ENCODE results near the gene SEMG2. TPM values are rescaled to one million over a fixed set of nuclear protein-coding genes. Genes with fewer than 3 reads are reported as not detected.

Gene SEMG2
- total RNA-seq, 4 donors from 2014 or later, result not detected

DNA sequence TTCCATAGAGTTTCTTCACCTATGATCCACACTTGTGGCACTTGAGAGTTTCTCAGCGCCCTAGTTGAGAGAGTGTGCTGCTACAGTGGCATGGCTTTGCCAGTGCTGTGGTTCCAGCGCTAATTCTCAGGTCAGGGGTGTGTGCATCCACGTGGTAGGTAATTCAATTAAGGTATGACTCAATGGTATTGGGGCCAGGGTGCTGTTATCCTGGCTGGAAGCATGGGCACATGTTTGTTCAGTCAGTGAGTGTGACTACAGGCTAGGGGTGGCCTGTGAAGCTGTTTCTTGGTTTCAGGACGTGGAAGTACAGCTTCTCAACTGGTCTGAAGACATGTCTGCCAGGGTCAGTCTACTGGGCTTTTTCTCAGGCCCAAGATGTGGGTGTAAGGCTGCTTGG is 3.0 kb upstream of the SEMG2 start:
- no peaks in the 10 kb centered on the region for H3K36me3 ChIP-seq
- no peaks in the 10 kb centered on the region for H3K9me3 ChIP-seq
- in situ Hi-C loops (cut with MboI; ENCODE audit: low pct_ligation_motif_present in 1 of 4, low pct_unique_long_range_greater_than_20kb in 1 of 4, low sequenced_read_pairs in 3 of 4) (no loop called here), intact Hi-C loops (cut with DNase I; ENCODE audit: low total_unique reads) (no loop called here)
- H3K27me3 ChIP-seq, result peaks cover 17% of the 10 kb centered on the region
- no peaks in the 10 kb centered on the region for H3K4me1 ChIP-seq
- no peak overlapping the region for H3K4me3 ChIP-seq
- WGBS, 2 donors (ENCODE audit: low coverage in 1 of 2), result 69% methylated on average over 4 of the region's 4 CpGs; no CpG with 5 or more reads in 1 of the 2 donors
- DNase-seq, result no peak
- H3K27ac ChIP-seq, result no peak overlapping the region
- TF ChIP-seq POLR2AphosphoS5 (IDR thresholded peaks at IDR 0.05), result no peak
- TF ChIP-seq EP300 (IDR thresholded peaks at IDR 0.05; ENCODE audit: low read depth), result no peak
- TF ChIP-seq, protein P1, sequence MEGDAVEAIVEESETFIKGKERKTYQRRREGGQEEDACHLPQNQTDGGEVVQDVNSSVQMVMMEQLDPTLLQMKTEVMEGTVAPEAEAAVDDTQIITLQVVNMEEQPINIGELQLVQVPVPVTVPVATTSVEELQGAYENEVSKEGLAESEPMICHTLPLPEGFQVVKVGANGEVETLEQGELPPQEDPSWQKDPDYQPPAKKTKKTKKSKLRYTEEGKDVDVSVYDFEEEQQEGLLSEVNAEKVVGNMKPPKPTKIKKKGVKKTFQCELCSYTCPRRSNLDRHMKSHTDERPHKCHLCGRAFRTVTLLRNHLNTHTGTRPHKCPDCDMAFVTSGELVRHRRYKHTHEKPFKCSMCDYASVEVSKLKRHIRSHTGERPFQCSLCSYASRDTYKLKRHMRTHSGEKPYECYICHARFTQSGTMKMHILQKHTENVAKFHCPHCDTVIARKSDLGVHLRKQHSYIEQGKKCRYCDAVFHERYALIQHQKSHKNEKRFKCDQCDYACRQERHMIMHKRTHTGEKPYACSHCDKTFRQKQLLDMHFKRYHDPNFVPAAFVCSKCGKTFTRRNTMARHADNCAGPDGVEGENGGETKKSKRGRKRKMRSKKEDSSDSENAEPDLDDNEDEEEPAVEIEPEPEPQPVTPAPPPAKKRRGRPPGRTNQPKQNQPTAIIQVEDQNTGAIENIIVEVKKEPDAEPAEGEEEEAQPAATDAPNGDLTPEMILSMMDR (IDR thresholded peaks at IDR 0.05), result no peak
- TF ChIP-seq POLR2A (IDR thresholded peaks at IDR 0.05), result no peak

DNA sequence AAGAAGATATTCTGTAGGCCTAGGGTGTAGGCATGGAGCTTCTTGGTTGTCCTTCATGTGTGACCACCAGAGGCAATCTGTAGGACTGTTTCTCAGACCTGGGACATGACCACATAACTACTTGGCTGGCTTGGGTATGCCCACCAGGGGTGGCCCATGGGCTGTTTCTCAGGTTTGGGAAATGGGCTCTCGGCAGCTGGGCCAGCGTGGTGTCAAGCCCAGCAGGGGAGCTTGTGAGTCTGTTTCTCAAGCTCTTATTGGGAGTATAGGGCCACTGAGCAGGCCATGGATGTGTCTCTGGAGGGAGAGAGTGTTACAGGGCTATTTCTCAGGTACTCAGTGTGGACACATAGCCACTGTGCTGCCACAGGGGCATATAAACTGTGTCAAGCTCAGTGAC is 2.5 kb upstream of the SEMG2 start:
- intact Hi-C loops (cut with DNase I; ENCODE audit: low total_unique reads), result no loop called here
- in situ Hi-C loops (cut with MboI; ENCODE audit: low pct_ligation_motif_present in 1 of 4, low pct_unique_long_range_greater_than_20kb in 1 of 4, low sequenced_read_pairs in 3 of 4), result no loop called here
- H3K4me1 ChIP-seq, result no peaks in the 10 kb centered on the region
- no peak for TF ChIP-seq EP300 (IDR thresholded peaks at IDR 0.05; ENCODE audit: low read depth)
- TF ChIP-seq, protein P1 (IDR thresholded peaks at IDR 0.05), result no peak
- TF ChIP-seq POLR2AphosphoS5 (IDR thresholded peaks at IDR 0.05), result no peak
- no peak for TF ChIP-seq POLR2A (IDR thresholded peaks at IDR 0.05)
- H3K27me3 ChIP-seq, result peaks cover 18% of the 10 kb centered on the region
- no peaks in the 10 kb centered on the region for H3K9me3 ChIP-seq
- 100% methylated on average over 2 of the region's 2 CpGs; no CpG with 5 or more reads in 1 of the 2 donors for WGBS, 2 donors (ENCODE audit: low coverage in 1 of 2)
- no peak overlapping the region for H3K27ac ChIP-seq
- no peak for DNase-seq
- H3K36me3 ChIP-seq, result no peaks in the 10 kb centered on the region
- H3K4me3 ChIP-seq, result no peak overlapping the region

DNA sequence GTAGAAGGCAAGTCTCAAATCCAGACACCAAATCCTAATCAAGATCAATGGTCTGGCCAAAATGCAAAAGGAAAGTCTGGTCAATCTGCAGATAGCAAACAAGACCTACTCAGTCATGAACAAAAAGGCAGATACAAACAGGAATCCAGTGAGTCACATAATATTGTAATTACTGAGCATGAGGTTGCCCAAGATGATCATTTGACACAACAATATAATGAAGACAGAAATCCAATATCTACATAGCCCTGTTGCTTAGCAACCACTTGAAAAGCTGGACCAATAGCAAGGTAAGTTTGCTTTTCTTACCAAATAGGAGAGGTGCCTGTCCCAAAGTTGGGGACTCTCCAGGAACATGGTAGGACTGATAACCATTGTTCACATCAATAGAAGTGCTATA is 2.0 kb downstream of the SEMG2 start:
- H3K4me1 ChIP-seq, result no peaks in the 10 kb centered on the region
- no peak overlapping the region for H3K4me3 ChIP-seq
- no peaks in the 10 kb centered on the region for H3K9me3 ChIP-seq
- intact Hi-C loops (cut with DNase I; ENCODE audit: low total_unique reads) (no loop called here), in situ Hi-C loops (cut with MboI; ENCODE audit: low pct_ligation_motif_present in 1 of 4, low pct_unique_long_range_greater_than_20kb in 1 of 4, low sequenced_read_pairs in 3 of 4) (no loop called here)
- H3K36me3 ChIP-seq, result no peaks in the 10 kb centered on the region
- no peak for DNase-seq
- TF ChIP-seq POLR2AphosphoS5 (IDR thresholded peaks at IDR 0.05) (no peak), EP300 (IDR thresholded peaks at IDR 0.05; ENCODE audit: low read depth) (no peak), POLR2A (IDR thresholded peaks at IDR 0.05) (no peak)
- TF ChIP-seq, protein P1 (IDR thresholded peaks at IDR 0.05), result no peak
- no peak overlapping the region for H3K27ac ChIP-seq
- peaks cover 44% of the 10 kb centered on the region for H3K27me3 ChIP-seq

DNA sequence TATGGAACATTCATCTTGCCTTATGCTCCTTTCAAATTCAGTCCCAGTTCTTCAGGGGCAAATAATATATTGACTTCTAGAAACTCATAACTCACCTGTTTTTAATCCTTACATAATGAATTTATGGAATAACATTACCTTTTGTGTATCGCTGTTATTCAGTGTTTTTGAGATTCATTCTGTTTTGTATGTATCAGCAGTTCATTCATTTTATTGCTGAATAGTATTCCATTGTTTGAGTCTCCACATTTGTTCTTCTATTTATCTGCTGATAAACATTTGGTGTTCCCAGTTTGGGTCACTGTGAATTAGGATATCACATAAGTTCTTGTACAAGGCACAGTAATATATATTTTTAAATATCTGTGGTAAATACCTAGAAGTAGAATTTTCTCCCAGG is 5.1 kb downstream of the SEMG2 start:
- no peak overlapping the region for H3K4me3 ChIP-seq
- no peaks in the 10 kb centered on the region for H3K9me3 ChIP-seq
- in situ Hi-C loops (cut with MboI; ENCODE audit: low pct_ligation_motif_present in 1 of 4, low pct_unique_long_range_greater_than_20kb in 1 of 4, low sequenced_read_pairs in 3 of 4) (no loop called here), intact Hi-C loops (cut with DNase I; ENCODE audit: low total_unique reads) (no loop called here)
- 85 to 94% methylated on average over 1 of the region's 1 CpG for WGBS, 2 donors (ENCODE audit: low coverage in 1 of 2)
- no peaks in the 10 kb centered on the region for H3K36me3 ChIP-seq
- TF ChIP-seq EP300 (IDR thresholded peaks at IDR 0.05; ENCODE audit: low read depth), result no peak
- no peak for TF ChIP-seq POLR2A (IDR thresholded peaks at IDR 0.05)
- no peak for TF ChIP-seq POLR2AphosphoS5 (IDR thresholded peaks at IDR 0.05)
- TF ChIP-seq, protein P1 (IDR thresholded peaks at IDR 0.05), result no peak
- H3K4me1 ChIP-seq, result no peaks in the 10 kb centered on the region
- no peak overlapping the region for H3K27ac ChIP-seq
- DNase-seq, result no peak
- H3K27me3 ChIP-seq, result peaks cover 57% of the 10 kb centered on the region
